ENCODE data around the gene MYOCOS.

Gene MYOCOS

DNA sequence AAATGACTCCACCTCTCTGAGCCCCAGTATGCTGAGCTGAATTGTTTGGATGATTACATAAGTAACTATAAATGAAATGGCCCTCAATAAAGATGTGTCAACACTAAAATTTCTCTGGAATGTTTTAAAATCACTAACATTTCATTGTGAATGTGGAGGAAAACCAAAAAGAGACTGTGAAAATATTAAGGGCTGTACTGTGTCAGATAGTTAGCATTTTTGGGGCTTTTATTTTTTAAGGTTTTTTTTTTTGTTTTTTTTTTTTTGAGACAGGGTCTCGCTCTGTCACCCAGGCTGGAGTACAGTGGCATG lies 24.2 kb downstream of the MYOCOS start:
- Histone ChIP-seq H3K9me3 (ENCODE audit: severe bottlenecking) (no peaks in the 10 kb centered on the region), H3K4me3 (ENCODE audit: low read depth, low read length) (no peak overlapping the region), H3K27ac (no peak overlapping the region), H3K36me3 (no peaks in the 10 kb centered on the region), H3K27me3 (ENCODE audit: insufficient read depth, low read depth, severe bottlenecking) (no peaks in the 10 kb centered on the region)
- no peak for DNase-seq
- TF ChIP-seq, protein P1, sequence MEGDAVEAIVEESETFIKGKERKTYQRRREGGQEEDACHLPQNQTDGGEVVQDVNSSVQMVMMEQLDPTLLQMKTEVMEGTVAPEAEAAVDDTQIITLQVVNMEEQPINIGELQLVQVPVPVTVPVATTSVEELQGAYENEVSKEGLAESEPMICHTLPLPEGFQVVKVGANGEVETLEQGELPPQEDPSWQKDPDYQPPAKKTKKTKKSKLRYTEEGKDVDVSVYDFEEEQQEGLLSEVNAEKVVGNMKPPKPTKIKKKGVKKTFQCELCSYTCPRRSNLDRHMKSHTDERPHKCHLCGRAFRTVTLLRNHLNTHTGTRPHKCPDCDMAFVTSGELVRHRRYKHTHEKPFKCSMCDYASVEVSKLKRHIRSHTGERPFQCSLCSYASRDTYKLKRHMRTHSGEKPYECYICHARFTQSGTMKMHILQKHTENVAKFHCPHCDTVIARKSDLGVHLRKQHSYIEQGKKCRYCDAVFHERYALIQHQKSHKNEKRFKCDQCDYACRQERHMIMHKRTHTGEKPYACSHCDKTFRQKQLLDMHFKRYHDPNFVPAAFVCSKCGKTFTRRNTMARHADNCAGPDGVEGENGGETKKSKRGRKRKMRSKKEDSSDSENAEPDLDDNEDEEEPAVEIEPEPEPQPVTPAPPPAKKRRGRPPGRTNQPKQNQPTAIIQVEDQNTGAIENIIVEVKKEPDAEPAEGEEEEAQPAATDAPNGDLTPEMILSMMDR (IDR thresholded peaks at IDR 0.05; ENCODE audit: low read depth, low read length) = no peak

DNA sequence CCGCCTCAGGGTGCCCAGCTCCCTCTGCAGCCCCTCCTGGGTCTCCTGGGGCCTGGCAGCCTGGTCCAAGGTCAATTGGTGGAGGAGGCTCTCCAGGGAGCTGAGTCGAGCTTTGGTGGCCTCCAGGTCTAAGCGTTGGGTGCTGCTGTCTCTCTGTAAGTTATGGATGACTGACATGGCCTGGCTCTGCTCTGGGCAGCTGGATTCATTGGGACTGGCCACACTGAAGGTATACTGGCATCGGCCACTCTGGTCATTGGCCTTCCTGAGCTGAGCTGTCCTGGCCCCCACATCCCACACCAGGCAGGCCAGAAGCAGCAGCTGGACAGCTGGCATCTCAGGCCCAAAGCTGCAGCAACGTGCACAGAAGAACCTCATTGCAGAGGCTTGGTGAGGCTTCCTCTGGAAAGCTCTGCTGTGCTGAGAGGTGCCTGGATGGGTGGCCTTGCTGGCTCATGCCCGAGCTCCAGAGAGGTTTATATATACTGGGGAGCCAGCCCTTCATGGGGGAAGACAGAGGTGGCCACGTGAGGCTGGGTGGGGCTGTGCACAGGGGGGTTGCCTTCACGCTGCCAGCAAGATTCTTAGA lies 30.3 kb downstream of the MYOCOS start, which contains the start of gene MYOC:
Gene MYOC, minus strand, starts transcription at position 455 of the 589 bp plus-strand sequence. Its CDS starts 77 bp downstream, at position 378.
- TF ChIP-seq, protein P1 (IDR thresholded peaks at IDR 0.05; ENCODE audit: low read depth, low read length) = no peak
- H3K27me3 ChIP-seq (ENCODE audit: insufficient read depth, low read depth, severe bottlenecking) = no peaks in the 10 kb centered on the region
- no peaks in the 10 kb centered on the region for H3K36me3 ChIP-seq
- no peaks in the 10 kb centered on the region for H3K9me3 ChIP-seq (ENCODE audit: severe bottlenecking)
- no peak within 1 kb of the TSS for H3K4me3 ChIP-seq (ENCODE audit: low read depth, low read length)
- DNase-seq = no peak
- no peak within 1 kb of the TSS for H3K27ac ChIP-seq

DNA sequence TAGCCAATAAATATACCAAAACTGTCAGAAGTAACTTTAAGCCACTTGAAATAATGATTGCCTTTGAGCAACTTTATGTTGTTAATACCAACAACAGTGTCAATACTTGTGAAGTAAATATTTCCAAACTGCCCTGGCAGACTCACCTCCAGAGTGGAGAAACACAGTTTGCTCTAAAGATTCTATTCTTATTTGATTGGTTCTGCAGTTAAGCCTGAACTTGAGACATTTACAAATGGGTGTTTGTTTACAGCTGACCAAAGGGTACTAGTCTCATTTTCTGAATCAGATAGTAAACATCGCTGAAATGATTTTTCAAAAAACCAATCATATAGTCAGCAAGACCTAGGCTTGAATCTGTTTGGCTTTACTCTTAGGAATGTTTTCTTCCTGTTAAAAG lies 31.8 kb downstream of the MYOCOS start:
- Histone ChIP-seq H3K36me3 (no peaks in the 10 kb centered on the region), H3K4me3 (ENCODE audit: low read depth, low read length) (no peak overlapping the region), H3K9me3 (ENCODE audit: severe bottlenecking) (no peaks in the 10 kb centered on the region), H3K27me3 (ENCODE audit: insufficient read depth, low read depth, severe bottlenecking) (no peaks in the 10 kb centered on the region), H3K27ac (no peak overlapping the region)
- no peak for DNase-seq
- TF ChIP-seq, protein P1 (IDR thresholded peaks at IDR 0.05; ENCODE audit: low read depth, low read length) = no peak

DNA sequence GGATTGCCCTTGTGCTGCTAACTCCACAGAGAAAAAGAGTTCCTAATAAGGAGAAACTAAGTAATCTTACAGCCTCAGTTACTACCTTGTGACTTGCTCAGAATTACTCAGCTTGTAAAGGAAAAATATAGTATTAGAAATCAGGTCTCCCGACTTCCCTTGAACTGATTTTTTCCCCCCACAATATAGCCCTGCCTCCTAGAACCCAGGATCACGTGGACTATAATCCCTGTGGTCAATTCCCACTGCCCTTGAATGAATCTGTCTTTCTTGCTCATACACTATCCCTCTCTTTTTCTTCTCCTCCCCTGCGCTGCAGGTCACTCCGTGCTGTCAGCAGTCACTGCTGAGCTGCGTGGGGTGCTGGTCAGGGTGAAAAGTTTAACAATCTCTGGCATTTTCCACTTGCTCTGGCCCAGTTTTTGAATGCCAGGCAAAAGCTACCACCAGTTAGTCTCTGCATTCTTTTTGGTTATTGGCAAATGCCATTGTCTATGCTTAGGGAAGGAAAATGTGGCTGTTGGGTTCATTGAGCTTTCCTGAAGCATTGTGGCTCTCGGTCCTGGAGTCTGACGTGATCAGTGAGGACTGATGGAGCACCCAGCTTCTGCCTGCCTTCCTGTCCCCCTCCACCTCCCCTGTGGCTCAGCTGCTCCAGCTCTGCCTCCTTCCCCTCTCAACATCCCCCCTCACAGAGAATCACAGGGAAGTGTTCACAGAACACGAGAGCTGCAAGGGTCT lies 32.3 kb downstream of the MYOCOS start:
- no peaks in the 10 kb centered on the region for H3K27me3 ChIP-seq (ENCODE audit: insufficient read depth, low read depth, severe bottlenecking)
- no peak for DNase-seq
- peak overlapping the region; percentile 6 for H3K27ac ChIP-seq
- H3K9me3 ChIP-seq (ENCODE audit: severe bottlenecking) = no peaks in the 10 kb centered on the region
- H3K4me3 ChIP-seq (ENCODE audit: low read depth, low read length) = no peak overlapping the region
- TF ChIP-seq, protein P1 (IDR thresholded peaks at IDR 0.05; ENCODE audit: low read depth, low read length) = no peak
- H3K36me3 ChIP-seq = no peaks in the 10 kb centered on the region

DNA sequence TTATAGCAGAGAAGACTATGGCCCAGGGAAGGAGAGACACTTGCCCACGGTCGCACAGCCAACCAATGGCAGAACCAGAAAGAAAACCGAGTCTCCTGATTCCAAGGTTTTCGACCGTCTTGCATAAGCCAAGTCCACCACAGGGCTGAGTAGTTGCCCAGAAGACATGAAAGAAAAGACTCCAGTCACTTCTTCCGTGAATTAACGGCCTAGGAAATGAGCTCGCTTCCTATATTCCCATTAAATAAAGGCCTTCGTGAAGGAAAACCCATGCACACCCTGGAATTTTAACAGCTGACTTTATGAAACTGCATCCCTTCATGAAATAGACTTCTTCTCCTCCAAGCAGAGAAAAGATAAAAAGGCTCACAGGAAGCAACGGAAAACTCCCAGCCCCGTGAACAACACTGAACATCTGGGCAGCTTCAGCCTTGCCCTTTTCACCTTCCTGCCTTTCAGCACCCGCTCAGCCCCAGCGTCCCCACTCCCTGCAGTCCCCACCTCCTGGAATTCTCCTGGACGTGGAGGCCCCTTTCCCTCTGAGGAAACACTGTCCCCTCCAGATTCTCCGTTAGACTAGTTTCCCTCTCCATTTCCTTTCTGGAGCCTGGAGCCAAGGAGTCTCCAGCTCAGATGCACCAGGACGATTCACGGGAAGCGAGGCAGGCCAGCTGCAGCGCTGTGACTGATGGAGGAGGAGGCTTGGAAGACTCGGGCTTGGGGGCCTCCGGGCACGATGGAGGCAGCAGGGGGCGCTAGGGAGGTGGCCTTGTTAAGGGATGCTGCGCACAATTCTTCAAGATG lies 33.1 kb downstream of the MYOCOS start:
- Histone ChIP-seq H3K27ac (no peak overlapping the region), H3K36me3 (no peaks in the 10 kb centered on the region), H3K9me3 (ENCODE audit: severe bottlenecking) (no peaks in the 10 kb centered on the region), H3K27me3 (ENCODE audit: insufficient read depth, low read depth, severe bottlenecking) (no peaks in the 10 kb centered on the region), H3K4me3 (ENCODE audit: low read depth, low read length) (no peak overlapping the region)
- TF ChIP-seq, protein P1 (IDR thresholded peaks at IDR 0.05; ENCODE audit: low read depth, low read length) = peak; percentile 76
- peak; percentile 49 for DNase-seq

Data from WERI-Rb-1 (cell line).